ENCODE data around the gene PIGP.

DNA sequence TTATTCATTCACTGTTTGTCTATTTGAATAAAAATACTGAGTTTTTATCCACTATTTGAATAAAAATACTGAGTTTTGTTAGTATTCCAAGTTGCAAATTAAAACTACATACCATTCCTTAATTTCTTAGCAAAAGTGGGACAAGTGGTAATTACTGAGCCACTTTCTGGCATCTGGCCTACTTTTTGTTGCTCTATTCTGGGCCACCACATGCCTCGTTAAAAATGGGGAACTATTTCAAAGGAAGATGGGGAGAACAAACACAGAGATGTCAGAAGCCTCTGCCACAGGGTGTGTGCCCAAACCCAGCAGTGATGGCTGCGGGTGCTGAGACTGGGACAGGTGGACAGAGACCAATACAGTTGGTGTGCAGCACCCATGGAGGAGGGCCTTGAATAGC, 14.6 kb downstream of the PIGP start:
- TF ChIP-seq POLR2A (IDR thresholded peaks at IDR 0.05) (no peak), CTCF (IDR thresholded peaks at IDR 0.05) (no peak)
